GM18508 (cell line): ENCODE results near the gene ATP1B2.

Source experiments
- ATAC-seq: cut with Tn5 transposase; IDR thresholded peaks from one replicate; pipeline ENCODE4 v1.9.1; 2021; ENCODE audit warnings: moderate number of reproducible peaks; ENCODE audit not compliant: insufficient read depth, unreplicated experiment

ATP1B2 gene

DNA sequence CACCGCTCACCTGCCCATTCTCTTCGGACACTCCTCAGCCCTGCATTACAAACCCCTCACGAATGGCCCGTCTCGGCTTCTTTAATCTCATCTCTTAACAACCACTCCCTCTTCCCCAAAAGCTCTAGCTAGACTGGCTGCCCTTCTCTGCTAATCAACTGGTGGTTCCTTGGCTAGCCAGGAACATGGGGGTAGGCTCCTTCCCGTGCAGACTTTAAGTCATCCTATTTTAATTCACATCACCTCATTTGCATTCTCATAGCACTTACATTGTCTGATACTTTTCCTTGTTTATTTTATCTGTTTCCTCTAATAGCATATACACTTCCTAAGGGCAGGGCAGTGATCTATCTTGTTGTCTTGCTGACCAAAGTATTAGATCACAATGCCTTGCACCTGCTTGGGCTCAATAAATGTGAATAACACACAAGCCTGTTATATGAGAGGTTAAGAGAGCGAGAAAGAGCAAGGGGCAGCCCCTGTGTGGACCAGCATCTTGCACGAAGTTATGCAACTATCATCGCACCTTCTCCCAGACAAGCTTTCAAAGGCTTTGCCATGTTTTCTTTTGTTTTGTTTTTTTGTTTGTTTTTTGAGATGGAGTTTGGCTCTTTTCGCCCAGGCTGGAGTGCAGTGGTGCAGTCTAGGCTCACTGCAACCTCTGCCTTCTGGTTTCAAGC is 26.8 kb downstream of the ATP1B2 start:
- no peak for ATAC-seq

DNA sequence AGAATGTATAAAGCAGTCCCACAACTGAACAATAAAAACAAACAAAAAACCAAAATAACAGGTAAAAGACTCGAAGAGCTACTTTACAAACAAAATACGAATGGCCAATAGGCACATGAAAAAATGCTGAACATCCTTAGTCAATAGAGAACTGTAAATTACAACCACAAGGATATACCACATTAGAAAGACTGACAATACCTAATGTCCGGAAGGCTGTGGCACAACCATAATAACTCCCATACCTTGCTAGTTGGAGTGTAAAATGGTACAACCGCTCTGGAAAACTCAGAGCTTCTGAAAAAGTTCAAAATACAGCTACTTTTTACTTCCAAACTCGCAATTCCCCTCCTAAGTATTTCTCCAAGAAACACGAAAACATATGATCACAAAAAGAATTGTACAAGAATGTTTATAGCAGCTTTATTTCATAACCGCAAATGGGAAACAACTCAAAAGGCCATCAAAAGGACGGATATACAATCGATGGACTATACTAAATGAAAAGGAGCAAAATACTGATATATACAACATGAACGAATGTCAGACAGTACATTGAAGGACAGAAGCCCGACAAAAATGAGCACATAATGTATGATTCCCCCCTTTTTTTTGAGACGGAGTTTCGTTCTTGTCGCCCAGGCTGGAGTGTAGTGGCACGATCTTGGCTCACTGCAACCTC is 34.3 kb downstream of the ATP1B2 start:
- ATAC-seq: no peak

DNA sequence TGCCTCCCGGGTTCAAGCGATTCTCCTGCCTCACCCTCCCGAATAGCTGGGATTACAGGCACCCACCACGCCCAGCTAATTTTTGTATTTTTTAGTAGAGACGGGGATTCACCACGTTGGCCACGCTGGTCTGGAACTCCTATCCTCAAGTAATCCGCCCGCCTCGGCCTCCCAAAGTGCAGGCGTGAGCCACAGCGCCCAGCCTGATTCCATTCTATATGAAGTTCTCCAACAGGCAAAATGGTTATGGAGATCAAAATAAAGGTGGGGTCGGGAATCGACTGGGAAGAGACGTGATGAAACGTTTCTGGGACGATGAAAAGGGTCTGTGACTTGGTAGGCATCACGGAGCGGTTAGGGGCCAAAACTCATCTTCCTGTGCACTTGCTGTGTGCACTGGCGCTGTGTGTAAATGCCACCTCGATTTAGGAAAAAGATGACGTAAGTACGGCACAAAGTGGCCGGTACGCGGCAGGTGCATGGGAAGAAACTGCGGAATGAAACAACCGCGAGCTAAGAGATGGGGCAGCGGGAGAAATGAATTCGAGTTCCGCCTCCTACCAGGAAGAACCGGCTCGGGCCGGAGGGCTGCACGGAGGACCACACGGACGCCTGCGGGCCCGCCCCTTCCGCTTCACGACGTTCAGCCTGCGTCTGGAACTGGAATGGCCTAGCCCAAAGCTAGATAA is 35.0 kb downstream of the ATP1B2 start:
- no peak for ATAC-seq

DNA sequence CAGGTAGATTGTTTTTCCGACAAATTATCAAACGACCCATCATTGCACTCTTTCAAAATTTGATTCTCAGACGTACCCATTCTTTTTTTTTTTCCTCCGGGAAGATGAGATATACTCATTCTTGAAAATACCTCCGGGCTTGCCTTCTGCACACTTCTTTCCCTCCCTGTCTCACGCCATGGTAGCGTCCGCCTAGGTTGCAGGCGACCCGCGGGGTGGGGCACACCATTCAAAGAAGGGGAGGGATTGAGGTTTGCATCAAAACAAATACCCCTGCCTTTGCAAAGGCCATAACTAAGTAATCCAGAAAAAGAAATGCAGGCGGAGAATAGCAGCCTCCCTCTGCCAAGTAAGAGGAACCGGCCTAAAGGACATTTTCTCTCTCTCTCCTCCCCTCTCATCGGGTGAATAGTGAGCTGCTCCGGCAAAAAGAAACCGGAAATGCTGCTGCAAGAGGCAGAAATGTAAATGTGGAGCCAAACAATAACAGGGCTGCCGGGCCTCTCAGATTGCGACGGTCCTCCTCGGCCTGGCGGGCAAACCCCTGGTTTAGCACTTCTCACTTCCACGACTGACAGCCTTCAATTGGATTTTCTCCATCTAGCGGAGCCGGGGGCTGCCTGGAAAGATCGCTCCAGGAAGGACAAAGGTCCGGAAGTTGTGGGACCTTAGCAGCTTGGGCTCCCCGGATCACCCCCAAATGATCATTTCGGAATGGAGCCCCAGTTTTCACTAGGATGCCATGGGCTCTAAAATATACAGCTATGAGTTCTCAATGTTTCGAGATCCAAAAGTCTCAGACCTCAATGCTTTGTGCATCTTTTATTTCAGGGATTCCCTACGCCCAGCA is 35.7 kb downstream of the ATP1B2 start:
- no peak for ATAC-seq

DNA sequence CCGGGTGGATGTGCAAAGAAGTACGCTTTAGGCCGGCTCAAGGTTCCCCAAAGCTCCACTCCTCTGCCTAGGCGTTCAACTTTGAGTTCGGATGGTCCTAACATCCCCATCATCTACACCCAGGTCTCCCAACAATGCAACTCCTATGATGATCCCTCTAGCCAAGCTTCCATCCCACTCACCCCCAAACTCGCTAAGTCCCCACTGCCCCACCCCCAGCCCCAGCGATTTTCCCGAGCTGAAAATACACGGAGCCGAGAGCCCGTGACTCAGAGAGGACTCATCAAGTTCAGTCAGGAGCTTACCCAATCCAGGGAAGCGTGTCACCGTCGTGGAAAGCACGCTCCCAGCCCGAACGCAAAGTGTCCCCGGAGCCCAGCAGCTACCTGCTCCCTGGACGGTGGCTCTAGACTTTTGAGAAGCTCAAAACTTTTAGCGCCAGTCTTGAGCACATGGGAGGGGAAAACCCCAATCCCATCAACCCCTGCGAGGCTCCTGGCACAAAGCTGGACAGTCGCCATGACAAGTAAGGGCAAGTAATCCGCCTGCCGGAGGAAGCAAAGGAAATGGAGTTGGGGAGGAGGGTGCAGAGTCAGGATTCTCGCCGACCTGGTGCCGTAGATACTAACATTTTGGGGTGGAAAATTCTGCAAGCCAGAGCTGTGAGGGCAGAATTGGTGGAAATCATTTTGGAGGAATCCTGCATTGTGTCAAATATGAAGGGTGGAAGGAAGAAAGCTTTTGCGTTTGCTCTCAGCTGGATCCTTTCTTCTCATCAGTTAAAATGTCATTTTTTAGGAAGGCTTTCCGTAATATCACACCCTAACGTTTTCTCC is 36.6 kb downstream of the ATP1B2 start, which contains the start of gene TP53:
TSS of gene TP53 (minus strand) at position 419 of the 836 bp plus-strand sequence. CDS start 10,896 bp downstream, outside the sequence.
- no peak for ATAC-seq

DNA sequence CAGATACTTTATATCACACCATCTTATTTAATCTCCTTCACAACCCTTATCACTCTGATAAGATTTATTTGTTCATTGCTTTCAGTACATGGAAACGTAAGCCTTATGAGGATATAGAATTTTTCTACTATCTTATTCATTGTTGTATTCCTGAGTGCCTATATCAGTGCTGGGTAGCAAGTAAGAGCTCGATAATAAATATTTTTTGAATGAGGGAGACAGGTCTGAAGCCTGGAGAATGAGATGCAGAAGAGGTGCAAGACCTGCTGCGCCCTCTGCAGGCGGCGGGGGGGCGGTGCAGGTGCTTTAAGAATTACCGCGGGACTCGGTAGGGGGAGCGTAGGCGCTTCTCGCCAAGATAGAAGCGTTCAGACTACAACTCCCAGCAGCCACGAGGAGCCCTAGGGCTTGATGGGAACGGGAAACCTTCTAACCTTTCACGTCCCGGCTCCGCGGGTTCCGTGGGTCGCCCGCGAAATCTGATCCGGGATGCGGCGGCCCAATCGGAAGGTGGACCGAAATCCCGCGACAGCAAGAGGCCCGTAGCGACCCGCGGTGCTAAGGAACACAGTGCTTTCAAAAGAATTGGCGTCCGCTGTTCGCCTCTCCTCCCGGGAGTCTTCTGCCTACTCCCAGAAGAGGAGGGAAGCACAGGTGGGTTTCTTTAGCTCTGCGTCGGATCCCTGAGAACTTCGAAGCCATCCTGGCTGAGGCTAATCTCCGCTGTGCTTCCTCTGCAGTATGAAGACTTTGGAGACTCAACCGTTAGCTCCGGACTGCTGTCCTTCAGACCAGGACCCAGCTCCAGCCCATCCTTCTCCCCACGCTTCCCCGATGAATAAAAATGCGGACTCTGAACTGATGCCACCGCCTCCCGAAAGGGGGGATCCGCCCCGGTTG is 37.4 kb downstream of the ATP1B2 start, which contains the start of gene WRAP53:
TSS of gene WRAP53 (plus strand) at position 570 of the 900 bp plus-strand sequence. CDS start at position 742, 172 bp downstream.
- peak; percentile 42 for ATAC-seq

DNA sequence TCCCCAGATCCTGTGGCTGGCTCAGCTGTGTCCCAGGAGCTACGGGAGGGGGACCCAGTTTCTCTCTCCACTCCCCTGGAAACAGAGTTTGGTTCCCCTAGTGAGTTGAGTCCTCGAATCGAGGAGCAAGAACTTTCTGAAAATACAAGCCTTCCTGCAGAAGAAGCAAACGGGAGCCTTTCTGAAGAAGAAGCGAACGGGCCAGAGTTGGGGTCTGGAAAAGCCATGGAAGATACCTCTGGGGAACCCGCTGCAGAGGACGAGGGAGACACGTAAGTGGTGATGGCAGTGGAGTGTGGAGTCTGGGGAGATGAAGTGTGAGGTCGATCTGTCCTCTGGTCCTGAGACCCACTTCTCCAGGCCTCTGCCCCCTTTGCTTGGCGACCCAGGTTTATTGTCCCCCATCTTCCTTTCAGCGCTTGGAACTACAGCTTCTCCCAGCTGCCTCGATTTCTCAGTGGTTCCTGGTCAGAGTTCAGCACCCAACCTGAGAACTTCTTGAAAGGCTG is 38.1 kb downstream of the ATP1B2 start:
- ATAC-seq: no peak

DNA sequence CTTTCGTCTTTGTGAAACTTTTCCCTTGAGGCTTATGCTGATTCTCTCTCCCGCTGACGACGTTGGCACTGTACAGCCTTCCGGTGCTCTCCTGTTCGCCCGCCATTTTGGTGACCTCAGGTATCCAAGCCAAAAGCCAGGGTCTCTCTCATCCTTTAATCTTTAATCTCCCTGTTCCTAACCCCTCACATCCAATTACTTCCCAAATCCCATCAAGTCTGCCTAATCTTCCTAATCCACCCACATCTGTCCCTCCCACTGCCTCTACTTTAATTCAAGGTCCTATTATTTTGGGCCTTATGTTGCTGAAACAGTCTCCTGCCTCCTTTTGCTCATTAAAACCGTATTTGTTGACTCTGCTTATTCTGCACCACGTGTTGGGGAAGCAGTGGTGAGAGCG is 44.9 kb downstream of the ATP1B2 start:
- no peak for ATAC-seq

DNA sequence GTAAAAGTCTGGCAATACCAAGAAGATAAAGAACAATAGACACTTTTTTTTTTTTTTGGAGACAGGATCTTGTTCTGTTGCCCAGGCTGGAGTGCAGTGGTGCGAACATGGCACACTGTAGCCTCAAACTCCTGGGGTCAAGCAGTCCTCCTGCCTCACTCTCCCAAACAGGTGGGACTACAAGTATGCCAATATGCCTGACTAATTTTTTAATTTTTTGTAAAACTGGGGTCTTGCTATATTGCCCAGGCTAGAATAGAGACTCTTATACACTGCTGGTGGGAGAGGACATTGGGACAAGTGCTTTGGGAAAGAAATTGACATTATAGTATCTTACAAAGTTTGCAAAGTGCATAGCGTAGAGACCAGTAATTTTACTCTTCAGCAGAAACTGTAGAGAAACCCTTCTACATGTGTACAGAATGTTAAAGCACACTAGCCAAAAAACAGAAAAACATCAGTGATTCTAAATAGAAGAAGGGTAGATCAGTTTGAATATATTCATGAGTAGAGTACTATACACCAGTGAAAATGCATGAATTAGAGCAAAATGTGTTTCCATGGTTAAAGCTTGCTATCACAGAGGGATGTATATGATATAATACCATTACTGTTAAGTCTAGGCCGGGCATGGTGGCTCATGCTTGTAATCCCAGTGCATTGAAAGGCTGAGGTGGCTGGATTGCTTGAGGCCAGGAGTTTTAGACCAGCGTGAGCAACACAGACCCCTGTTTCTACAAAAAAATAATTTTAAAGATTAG is 47.3 kb downstream of the ATP1B2 start:
- no peak for ATAC-seq

DNA sequence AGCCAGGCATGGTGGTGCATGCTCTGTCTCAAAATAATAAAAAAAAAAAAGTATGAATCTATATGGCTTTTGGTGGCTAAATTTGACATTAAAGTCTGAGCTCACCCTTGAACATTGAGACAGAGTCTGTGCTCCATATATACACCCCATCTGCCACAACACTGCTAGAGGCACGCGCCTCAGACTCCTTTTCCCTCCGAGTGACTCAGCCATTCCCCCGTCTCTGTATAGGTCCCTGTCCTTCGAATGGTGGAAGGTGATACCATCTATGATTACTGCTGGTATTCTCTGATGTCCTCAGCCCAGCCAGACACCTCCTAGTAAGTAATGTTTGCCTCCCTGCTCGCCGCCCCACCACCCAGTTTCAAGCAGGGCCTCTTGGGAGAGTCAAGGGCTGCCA is 49.8 kb downstream of the ATP1B2 start:
- no peak for ATAC-seq

DNA sequence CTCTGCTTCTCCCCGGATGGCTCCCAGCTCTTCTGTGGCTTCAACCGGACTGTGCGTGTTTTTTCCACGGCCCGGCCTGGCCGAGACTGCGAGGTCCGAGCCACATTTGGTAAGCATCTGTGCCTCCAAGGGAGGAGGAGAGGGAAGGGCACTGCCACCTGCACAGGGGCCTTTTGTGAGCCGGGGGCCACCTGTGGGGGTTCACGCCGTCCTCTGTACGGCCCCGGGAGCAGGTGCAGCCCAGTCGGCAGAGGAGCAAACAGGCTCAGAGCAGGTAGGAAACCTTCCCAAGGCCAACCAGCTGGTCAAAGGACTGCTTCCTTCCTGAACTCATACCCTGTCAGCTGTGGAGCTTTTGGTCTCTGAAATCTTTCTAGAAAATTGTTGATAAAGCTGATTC is 51.0 kb downstream of the ATP1B2 start:
- ATAC-seq: no peak

DNA sequence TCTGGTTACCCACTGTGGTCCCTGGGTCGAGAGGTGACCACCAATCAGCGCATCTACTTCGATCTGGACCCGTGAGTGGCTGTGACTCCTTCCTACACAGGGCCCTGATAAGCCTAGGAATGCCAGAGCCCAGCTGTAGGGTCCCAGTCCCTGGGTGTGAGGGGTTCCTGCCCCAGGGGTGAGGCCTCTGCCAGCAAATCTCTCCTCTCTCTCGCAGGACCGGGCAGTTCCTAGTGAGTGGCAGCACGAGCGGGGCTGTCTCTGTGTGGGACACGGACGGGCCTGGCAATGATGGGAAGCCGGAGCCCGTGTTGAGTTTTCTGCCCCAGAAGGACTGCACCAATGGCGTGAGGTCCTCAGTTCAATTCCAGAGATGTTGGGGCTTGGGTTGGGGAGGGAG is 52.0 kb downstream of the ATP1B2 start:
- no peak for ATAC-seq

DNA sequence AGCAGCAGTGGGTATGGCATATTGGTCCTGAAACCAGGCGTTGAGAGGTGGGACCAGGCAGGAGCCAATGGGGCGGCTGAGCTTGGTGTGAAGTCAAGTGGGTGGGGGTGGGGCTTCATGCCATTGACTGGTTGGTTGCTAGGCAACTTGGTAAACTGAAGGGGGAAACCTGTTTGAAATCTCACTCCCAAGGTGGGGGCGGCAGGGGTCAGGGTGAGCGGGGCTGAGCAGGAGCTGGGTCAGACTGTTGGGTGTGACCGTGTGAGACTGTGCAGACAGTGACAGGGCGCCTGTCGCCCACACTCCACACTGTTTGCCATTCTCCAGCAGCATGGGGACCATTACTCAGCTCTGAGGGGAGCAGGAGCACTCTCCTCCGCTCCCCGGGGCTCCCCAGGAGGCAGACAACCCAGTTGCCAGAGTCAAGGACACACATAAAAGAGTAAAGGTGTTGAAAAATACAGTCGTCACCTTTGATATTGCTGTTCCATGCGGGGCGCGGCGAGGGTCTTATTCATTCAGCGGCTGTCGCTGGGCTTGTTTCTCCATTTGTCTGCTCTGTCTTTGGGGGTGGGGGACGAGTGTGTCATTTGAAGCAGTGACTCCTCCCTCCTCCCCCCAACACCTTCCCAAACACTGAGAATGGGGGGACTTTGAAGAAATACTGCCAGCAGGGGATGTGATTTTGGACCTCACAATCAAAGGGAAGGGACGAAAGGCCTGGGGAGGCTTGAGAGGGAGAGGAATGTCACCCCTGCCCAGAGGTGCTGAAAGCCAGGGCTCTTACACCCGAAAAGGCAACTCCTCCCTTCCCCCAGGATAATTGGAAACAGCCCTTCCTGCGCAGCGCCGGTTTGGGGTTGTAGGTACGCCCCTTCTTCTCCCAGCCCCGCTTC is 53.1 kb downstream of the ATP1B2 start:
- ATAC-seq: no peak

DNA sequence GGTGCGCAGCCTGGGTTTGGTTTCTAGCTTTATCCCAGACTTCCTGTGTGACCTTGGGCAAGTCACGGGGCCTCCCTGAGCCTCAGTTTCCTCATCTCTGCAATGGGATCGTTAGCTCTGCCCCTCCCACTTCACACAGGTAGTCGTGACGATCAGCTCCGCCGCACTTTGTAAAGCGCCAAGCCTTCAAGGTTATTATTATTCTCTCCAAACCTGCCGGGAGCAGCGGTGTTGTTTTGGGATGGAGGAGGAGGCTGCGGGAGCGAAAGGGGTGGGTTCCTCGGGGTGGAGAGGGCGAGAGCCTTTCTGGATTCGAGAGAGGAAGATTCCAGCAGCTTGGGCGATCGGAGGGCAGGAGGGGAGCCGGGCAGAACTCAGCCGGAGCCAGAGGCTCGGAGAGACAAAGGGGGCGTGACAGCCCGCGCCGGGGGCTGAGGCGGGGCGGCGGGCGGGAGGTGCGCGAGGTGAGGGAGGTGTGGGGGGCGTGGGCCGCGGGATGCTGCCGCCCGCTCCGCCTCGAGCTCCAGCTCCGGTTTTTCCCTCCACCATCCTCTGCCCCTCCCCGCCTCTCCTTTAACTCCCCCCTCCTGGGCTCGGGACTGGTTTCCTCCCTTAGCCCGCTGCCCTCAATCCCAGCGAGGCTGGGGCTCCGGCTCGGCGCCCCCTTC is 54.0 kb downstream of the ATP1B2 start, which contains the start of gene EFNB3:
TSS of gene EFNB3 (plus strand) at position 602 of the 668 bp plus-strand sequence. CDS start 397 bp downstream, outside the sequence.
- no peak for ATAC-seq

DNA sequence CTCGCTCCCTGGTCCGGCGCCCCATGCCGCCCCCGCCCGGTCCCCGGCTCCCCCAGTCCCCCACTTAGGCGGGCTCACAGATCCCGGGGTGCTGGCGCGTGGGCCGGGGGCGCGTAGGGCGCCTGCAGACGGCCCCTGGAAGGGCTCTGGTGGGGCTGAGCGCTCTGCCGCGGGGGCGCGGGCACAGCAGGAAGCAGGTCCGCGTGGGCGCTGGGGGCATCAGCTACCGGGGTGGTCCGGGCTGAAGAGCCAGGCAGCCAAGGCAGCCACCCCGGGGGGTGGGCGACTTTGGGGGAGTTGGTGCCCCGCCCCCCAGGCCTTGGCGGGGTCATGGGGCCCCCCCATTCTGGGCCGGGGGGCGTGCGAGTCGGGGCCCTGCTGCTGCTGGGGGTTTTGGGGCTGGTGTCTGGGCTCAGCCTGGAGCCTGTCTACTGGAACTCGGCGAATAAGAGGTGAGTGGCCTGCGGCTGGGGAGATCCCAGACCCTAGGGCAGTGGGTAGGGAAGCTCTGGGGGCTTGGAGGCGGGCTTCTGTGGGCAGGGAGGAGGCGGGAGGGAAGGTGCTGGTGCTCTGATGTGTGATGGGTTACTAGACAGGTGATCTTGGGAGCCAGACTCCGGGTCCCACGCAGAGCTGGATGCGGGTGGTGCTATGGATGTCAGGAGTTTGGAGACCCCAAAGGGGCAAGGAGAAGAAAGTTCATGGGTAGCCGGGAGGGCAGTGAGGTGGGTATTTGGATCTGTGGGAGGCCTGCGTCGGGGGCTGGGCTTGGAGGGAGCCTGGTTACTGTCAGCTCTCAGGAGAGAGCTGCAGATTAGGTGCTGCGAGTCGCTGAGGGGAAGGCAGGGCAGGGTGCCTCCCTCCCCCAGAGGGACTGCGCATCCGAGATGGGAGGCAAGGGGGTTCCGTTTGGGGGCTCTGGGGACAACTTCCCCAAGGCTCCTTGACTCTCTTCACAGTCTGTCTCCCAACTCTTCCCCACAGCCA is 54.8 kb downstream of the ATP1B2 start:
- ATAC-seq: no peak
